ENCODE measurements around the gene BSDC1.

- TF ChIP-seq CREB1 (CRISPR knock-in tag; IDR thresholded peaks at IDR 0.05) (no peak), CTCF (IDR thresholded peaks at IDR 0.05) (no peak), NFYB (CRISPR knock-in tag; conservative IDR thresholded peaks at IDR 0.05; ENCODE audit: low read depth) (no peak), NFE2L1 (CRISPR knock-in tag; IDR thresholded peaks at IDR 0.05) (no peak), ATF3 (CRISPR knock-in tag; conservative IDR thresholded peaks at IDR 0.05) (no peak), ZNF263 (CRISPR knock-in tag; IDR thresholded peaks at IDR 0.05; ENCODE audit: low read depth) (no peak; the same call in 1 of the 2 replicates), ZMAT4 (CRISPR knock-in tag; IDR thresholded peaks at IDR 0.05) (no peak), FOXP1 (CRISPR knock-in tag; IDR thresholded peaks at IDR 0.05; ENCODE audit: borderline replicate concordance) (0 out of 2 replicates have a peak, but pooled peaks have one; percentile 40), NR1H2 (CRISPR knock-in tag; IDR thresholded peaks at IDR 0.05) (no peak), JUN (CRISPR knock-in tag; IDR thresholded peaks at IDR 0.05) (no peak), IRF1 (CRISPR knock-in tag; IDR thresholded peaks at IDR 0.05) (peak; percentile 76; the same call in 1 of the 2 replicates), MLX (CRISPR knock-in tag; IDR thresholded peaks at IDR 0.05) (no peak)
These were observed 42.6 kb downstream of the BSDC1 start for GRCh38 chr1:32351399-32352238.
